Activated CD4-positive, alpha-beta T cell treated with anti-CD3 and anti-CD28 coated beads, Interleukin-2, amount 10 ng/mL, durations not matched to agents 7 days and 5 days (primary cell): ENCODE data around the gene MYPN. TPM values are rescaled to one million over a fixed set of nuclear protein-coding genes. Genes with fewer than 3 reads are reported as not detected.

Experiments
- CTCF ChIA-PET: fragments of 350-600 bp; sonication (Branson Sonifier 250); formaldehyde crosslinking; loops from one replicate; lab custom pipeline; 2021; ENCODE audit warnings: antibody characterized with exemption; lab: Charles Lee
- POLR2A ChIA-PET: fragments of 350-600 bp; sonication (Branson Sonifier 250); formaldehyde crosslinking; loops from one replicate; lab custom pipeline; 2021; ENCODE audit warnings: antibody characterized with exemption; lab: Charles Lee
- DNase-seq: peaks from one replicate; pipeline ENCODE4 v3.0.0-alpha.2; 2020
- H3K27ac Mint-ChIP-seq: one replicate; pipeline ENCODE4 v1.8.0; 2021; ENCODE audit warnings: mild to moderate bottlenecking, moderate library complexity, mixed read lengths
- H3K27me3 Mint-ChIP-seq: one replicate; pipeline ENCODE4 v1.8.0; 2021; ENCODE audit warnings: mixed read lengths
- H3K36me3 Mint-ChIP-seq: one replicate; pipeline ENCODE4 v1.8.0; 2021; ENCODE audit warnings: low read depth, mixed read lengths
- H3K4me1 Mint-ChIP-seq: one replicate; pipeline ENCODE4 v1.8.0; 2021; ENCODE audit warnings: mixed read lengths
- H3K4me3 Mint-ChIP-seq: one replicate; pipeline ENCODE4 v1.8.0; 2021; ENCODE audit warnings: mild to moderate bottlenecking, moderate library complexity, mixed read lengths
- H3K9me3 Mint-ChIP-seq: one replicate; pipeline ENCODE4 v1.8.0; 2021; ENCODE audit warnings: mixed read lengths
- total RNA-seq, 2 experiments: library from RNA; stranded (reverse); gene quantifications; one replicate each; pipeline ENCODE4 v1.2.3, GENCODE V29; 2021

The MYPN gene
- total RNA-seq, 2 experiments from 2014 or later = not detected

- H3K27me3 Mint-ChIP-seq = peaks cover 17% of the 10 kb centered on the region
- H3K27ac Mint-ChIP-seq = no peak overlapping the region
- H3K4me3 Mint-ChIP-seq = no peak overlapping the region
- ChIA-PET CTCF (interaction anchor here (0.6 to 2.1 kb wide), 2 partner anchors 10 to 44 kb away, joined by 5 to 8 read pairs; no protein-coding TSS in a partner anchor), POLR2A (no interaction called here)
- no peaks in the 10 kb centered on the region for H3K36me3 Mint-ChIP-seq
- no peak for DNase-seq
- H3K4me1 Mint-ChIP-seq = no peaks in the 10 kb centered on the region
- H3K9me3 Mint-ChIP-seq = no peaks in the 10 kb centered on the region
Observed at GRCh38 chr10:68202960-68203353, 93.7 kb downstream of the MYPN start.

DNA sequence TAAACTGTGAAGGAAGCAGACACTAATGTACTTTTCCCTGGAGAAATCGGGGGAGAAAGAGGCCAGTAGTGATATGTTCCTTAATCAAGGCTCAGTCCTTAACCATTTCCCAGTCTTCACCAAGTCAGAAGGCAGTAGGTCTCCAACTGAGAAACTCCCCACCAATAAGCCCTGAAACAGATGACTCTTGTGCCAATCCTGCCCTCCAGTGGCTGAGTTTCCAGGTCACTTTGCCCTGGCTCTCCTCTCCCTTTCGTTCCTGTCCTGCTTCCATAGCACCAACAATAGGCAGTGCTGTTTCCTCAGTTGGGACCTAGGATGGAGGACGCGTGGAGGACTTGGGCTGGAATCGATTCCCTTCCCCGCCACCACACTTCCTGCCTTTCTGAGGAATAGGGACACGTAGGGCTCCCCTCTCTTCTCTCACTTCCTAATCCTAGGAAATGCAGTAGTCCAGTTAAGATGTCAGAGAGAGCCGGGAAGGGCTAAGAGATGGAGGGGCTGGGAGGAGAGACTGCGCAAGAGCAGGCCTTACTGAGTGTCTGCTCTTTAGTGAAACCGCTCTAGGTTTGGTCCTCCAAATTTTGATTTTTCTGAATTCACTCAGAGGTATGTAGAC is 99.2 kb downstream of the MYPN start:
- Mint-ChIP-seq H3K4me1 (no peaks in the 10 kb centered on the region), H3K27me3 (peaks cover 13% of the 10 kb centered on the region), H3K4me3 (no peak overlapping the region), H3K9me3 (no peaks in the 10 kb centered on the region), H3K27ac (no peak overlapping the region), H3K36me3 (no peaks in the 10 kb centered on the region)
- CTCF ChIA-PET = interaction anchor here (1.0 kb wide), 1 partner anchor 353 kb away, joined by 3 read pairs; no protein-coding TSS in a partner anchor
- POLR2A ChIA-PET = no interaction called here
- DNase-seq = peak; percentile 18

DNA sequence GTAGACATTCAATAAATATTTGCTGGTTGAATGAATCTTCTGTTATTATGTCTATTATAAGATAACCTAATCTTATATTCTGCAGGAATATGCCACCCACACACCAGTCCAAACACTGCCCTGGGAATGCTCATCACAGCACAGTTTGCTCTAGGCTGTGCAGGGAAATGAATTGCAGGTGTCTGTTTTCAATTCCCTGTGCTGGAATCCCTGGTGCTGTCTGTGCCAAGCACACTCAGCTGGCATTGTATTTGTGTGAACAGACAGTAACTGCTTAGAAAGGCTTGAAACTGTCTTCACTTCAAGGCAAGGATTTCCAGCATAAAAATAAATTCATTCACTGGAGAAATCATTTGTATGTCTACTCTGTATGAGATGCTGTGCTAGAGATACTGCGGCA is 102.4 kb downstream of the MYPN start:
- peaks cover 8% of the 10 kb centered on the region for H3K27me3 Mint-ChIP-seq
- H3K9me3 Mint-ChIP-seq = no peaks in the 10 kb centered on the region

GRCh38 chr10:68212721-68213352 is 103.5 kb downstream of the MYPN start:
- H3K4me3 Mint-ChIP-seq = no peak overlapping the region
- no peaks in the 10 kb centered on the region for H3K9me3 Mint-ChIP-seq
- DNase-seq = peak; percentile 11
- ChIA-PET CTCF (interaction anchor here (0.6 to 1.2 kb wide), 9 partner anchors 10 to 1112 kb away, joined by 3 to 8 read pairs (median 3); no protein-coding TSS in a partner anchor), POLR2A (interaction anchor here (1.0 kb wide), 2 partner anchors 89 to 136 kb away, joined by 3 read pairs; no protein-coding TSS in a partner anchor)
- no peaks in the 10 kb centered on the region for H3K36me3 Mint-ChIP-seq
- H3K27me3 Mint-ChIP-seq = peaks cover 8% of the 10 kb centered on the region
- H3K27ac Mint-ChIP-seq = no peak overlapping the region
- H3K4me1 Mint-ChIP-seq = no peaks in the 10 kb centered on the region

More for the DNA sequence above, 102.4 kb downstream of the MYPN start:
- Mint-ChIP-seq H3K36me3 (no peaks in the 10 kb centered on the region), H3K4me1 (no peaks in the 10 kb centered on the region), H3K4me3 (no peak overlapping the region), H3K27ac (no peak overlapping the region)
- CTCF ChIA-PET = no interaction called here
- DNase-seq = no peak
- POLR2A ChIA-PET = no interaction called here

GRCh38 chr10:68218786-68219185 is 109.5 kb downstream of the MYPN start:
- no peaks in the 10 kb centered on the region for H3K36me3 Mint-ChIP-seq
- H3K4me1 Mint-ChIP-seq = no peaks in the 10 kb centered on the region
- ChIA-PET CTCF (no interaction called here), POLR2A (no interaction called here)
- DNase-seq = no peak
- H3K4me3 Mint-ChIP-seq = no peak overlapping the region
- H3K27ac Mint-ChIP-seq = no peak overlapping the region
- H3K9me3 Mint-ChIP-seq = no peaks in the 10 kb centered on the region
- H3K27me3 Mint-ChIP-seq = peaks cover 8% of the 10 kb centered on the region

DNA sequence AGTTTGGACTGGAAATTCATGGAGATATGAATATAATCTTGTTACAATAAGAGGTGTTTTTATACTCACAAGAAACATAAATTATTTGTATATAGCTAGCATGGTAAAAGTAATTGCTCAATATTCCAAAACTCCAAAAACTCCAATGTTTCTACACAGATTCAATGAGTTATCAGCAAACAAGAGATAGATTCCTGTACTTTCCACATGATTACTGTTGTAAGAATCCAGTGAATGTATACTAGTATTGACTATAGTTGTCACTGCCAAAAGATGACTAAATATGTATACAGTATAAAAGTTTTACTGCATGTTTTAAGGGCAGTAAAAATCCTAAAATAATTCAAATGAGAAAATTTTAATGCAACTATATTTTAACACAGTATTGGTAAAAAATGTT is 111.9 kb downstream of the MYPN start:
- Mint-ChIP-seq H3K9me3 (no peaks in the 10 kb centered on the region), H3K27me3 (peaks cover 8% of the 10 kb centered on the region), H3K27ac (no peak overlapping the region), H3K36me3 (no peaks in the 10 kb centered on the region), H3K4me1 (no peaks in the 10 kb centered on the region), H3K4me3 (no peak overlapping the region)
- ChIA-PET POLR2A (no interaction called here), CTCF (no interaction called here)
- DNase-seq = no peak

DNA sequence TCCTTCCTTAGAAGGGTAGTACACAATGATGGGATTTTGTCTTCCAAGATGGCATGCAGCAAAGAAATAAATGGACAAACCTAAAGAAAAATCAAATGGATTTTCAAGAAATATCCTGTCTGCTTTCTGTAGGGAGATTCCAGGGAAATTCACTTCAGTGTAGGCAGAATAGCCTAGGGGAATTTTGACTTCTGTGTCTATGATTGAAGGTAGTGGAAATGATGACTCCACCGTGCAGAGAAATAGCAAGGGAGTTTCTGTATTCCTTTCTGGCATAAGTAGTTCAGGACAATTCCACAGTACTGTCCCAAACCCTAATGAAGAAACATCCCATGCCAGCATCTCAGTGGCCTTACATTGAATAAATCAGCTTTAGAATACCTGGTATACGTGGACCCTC is 113.1 kb downstream of the MYPN start:
- no peak overlapping the region for H3K27ac Mint-ChIP-seq
- no peaks in the 10 kb centered on the region for H3K4me1 Mint-ChIP-seq
- ChIA-PET CTCF (interaction anchor here (1.1 kb wide), 1 partner anchor 10 kb away, joined by 4 read pairs; no protein-coding TSS in a partner anchor), POLR2A (interaction anchor here (0.6 kb wide), 1 partner anchor 113 kb away, joined by 3 read pairs; no protein-coding TSS in a partner anchor)
- H3K27me3 Mint-ChIP-seq = peaks cover 8% of the 10 kb centered on the region
- H3K4me3 Mint-ChIP-seq = no peak overlapping the region
- no peaks in the 10 kb centered on the region for H3K9me3 Mint-ChIP-seq
- DNase-seq = no peak
- no peaks in the 10 kb centered on the region for H3K36me3 Mint-ChIP-seq

- no peak for DNase-seq
- Mint-ChIP-seq H3K36me3 (no peaks in the 10 kb centered on the region), H3K4me1 (no peaks in the 10 kb centered on the region), H3K27ac (no peak overlapping the region), H3K27me3 (peaks cover 16% of the 10 kb centered on the region), H3K9me3 (no peaks in the 10 kb centered on the region), H3K4me3 (no peak overlapping the region)
- ChIA-PET CTCF (interaction anchor here (0.6 to 1.5 kb wide), 3 partner anchors 11 to 198 kb away, joined by 3 to 4 read pairs (median 4); no protein-coding TSS in a partner anchor), POLR2A (no interaction called here)
Observed at GRCh38 chr10:68223535-68224165, 114.4 kb downstream of the MYPN start.

DNA sequence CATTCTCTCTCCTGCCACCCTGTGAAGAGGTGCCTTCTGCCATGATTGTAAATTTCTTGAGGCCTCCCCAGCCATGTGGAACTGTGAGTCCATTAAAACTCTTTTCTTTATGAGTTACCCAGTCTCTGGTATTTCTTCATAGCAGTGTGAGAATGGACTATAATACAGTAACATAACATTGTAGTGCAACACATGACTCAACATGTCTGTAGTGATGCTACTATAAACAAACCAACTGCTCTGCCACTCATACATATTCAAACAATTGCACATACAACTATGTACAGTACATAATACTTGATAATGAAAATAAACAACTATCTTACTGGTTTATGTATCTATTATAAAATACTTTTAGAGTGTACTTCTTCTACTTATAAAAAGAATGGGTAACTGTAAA is 115.5 kb downstream of the MYPN start:
- H3K4me3 Mint-ChIP-seq = no peak overlapping the region
- H3K27me3 Mint-ChIP-seq = peaks cover 18% of the 10 kb centered on the region
- no peaks in the 10 kb centered on the region for H3K9me3 Mint-ChIP-seq
- H3K36me3 Mint-ChIP-seq = no peaks in the 10 kb centered on the region
- no peak for DNase-seq
- CTCF ChIA-PET = interaction anchor here (1.5 kb wide), 1 partner anchor 77 kb away, joined by 4 read pairs; no protein-coding TSS in a partner anchor
- POLR2A ChIA-PET = interaction anchor here (0.6 kb wide), 1 partner anchor 123 kb away, joined by 5 read pairs; no protein-coding TSS in a partner anchor
- H3K4me1 Mint-ChIP-seq = no peaks in the 10 kb centered on the region
- no peak overlapping the region for H3K27ac Mint-ChIP-seq

GRCh38 chr10:68230268-68230667 is 121.0 kb downstream of the MYPN start:
- no peaks in the 10 kb centered on the region for H3K9me3 Mint-ChIP-seq
- peak overlapping the region; percentile 69 for H3K4me3 Mint-ChIP-seq
- H3K27ac Mint-ChIP-seq = no peak overlapping the region
- peaks cover 12% of the 10 kb centered on the region for H3K4me1 Mint-ChIP-seq
- ChIA-PET POLR2A (no interaction called here), CTCF (interaction anchor here (0.6 kb wide), 2 partner anchors 21 to 72 kb away, joined by 3 to 5 read pairs; no protein-coding TSS in a partner anchor)
- no peaks in the 10 kb centered on the region for H3K36me3 Mint-ChIP-seq
- DNase-seq = no peak
- H3K27me3 Mint-ChIP-seq = peaks cover 46% of the 10 kb centered on the region

GRCh38 chr10:68231106-68231816 is 122.0 kb downstream of the MYPN start:
- Mint-ChIP-seq H3K9me3 (no peaks in the 10 kb centered on the region), H3K4me3 (peak overlapping the region; percentile 69), H3K36me3 (no peaks in the 10 kb centered on the region), H3K27ac (no peak overlapping the region), H3K27me3 (peaks cover 46% of the 10 kb centered on the region), H3K4me1 (peaks cover 12% of the 10 kb centered on the region)
- POLR2A ChIA-PET = no interaction called here
- CTCF ChIA-PET = interaction anchor here (1.0 kb wide), 1 partner anchor 547 kb away, joined by 3 read pairs; no protein-coding TSS in a partner anchor
- DNase-seq = peak; percentile 17

DNA sequence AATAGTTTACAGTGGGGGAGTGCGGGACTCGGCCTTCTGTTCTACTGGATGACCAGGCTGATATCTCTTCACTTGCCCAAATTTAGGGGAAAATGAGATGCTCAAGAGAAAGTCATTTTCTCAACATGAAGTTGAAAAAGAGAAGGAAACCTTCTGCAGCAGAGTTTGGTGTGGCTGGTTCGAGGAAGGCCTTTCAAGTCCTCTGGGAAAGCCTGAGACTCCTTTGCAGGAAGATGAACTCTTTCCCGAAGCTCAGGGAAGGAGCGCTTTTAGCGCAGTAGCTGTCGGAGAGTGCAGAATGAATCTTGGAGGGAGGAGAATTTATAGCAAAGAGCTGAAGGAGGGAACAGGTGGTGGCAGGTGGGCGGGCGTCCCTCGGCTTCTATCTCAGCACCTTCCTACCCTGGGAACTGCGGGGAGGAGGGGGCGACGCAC is 122.5 kb downstream of the MYPN start, which contains the start of gene ATOH7:
ATOH7 (minus strand) TSS at position 297 of the 435 bp plus-strand sequence. CDS start 436 bp downstream, outside the sequence.
- POLR2A ChIA-PET = no interaction called here
- peaks cover 46% of the 10 kb centered on the region for H3K27me3 Mint-ChIP-seq
- no peak within 1 kb of the TSS for H3K27ac Mint-ChIP-seq
- CTCF ChIA-PET = interaction anchor here (1.0 kb wide), 1 partner anchor 547 kb away, joined by 3 read pairs; no protein-coding TSS in a partner anchor
- H3K9me3 Mint-ChIP-seq = no peaks in the 10 kb centered on the region
- H3K36me3 Mint-ChIP-seq = no peaks in the 10 kb centered on the region
- peak within 1 kb of the TSS; percentile 69 for H3K4me3 Mint-ChIP-seq
- H3K4me1 Mint-ChIP-seq = peaks cover 12% of the 10 kb centered on the region
- no peak for DNase-seq
